ENCODE measurements around the gene ATP9A. TPM values are rescaled to one million over a fixed set of nuclear protein-coding genes. Genes with fewer than 3 reads are reported as not detected.
"Not testable (repeated sequence)": the region's sequence is repeated elsewhere in the genome, so short reads cannot be mapped to it uniquely, and the experiment has no call there.

Gene ATP9A
- total RNA-seq, 1 experiment from 2014 or later = 0.20 TPM

DNA sequence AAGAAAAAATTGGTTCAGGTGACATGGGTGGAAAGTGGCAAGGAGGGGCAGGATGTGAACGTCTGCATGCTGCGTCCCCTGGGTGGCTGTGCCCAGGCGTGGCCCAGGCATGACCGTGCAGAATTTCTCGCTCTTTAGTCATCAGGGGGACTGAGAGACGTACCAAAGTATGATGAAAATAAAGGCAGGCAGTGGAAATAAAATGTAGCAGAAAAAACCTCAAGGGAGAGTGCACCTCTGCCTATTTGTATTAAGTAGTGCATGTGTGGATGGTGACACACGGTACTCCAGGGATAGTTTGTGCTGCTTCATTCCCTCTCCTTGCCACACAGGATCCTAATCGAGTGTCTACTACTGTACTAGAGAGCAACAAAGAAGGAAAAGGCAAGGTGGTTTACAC is 81.1 kb downstream of the ATP9A start:
- Histone ChIP-seq H3K36me3 (no peaks in the 10 kb centered on the region), H3K27ac (no peak overlapping the region), H3K9me3 (replicated peaks) (no peaks in the 10 kb centered on the region), H3K4me3 (no peak overlapping the region), H3K4me1 (no peaks in the 10 kb centered on the region), H3K27me3 (no peaks in the 10 kb centered on the region)
- DNase-seq = no peak

DNA sequence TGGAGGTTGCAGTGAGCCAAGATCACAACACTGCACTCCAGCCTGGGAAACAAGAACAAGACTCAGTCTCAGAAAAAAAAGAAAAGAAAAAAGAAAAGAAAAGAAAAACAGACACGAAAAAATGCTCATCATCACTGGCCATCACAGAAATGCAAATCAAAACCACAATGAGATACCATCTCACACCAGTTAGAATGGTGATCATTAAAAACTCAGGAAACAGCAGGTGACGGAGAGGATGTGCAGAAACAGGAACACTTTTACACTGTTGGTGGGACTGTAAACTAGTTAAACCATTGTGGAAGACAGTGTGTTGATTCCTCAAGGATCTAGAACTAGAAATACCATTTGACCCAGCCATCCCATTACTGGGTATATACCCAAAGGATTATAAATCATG is 82.7 kb downstream of the ATP9A start:
- H3K9me3 ChIP-seq (replicated peaks); H3K4me3 ChIP-seq; DNase-seq; H3K27ac ChIP-seq; H3K36me3 ChIP-seq; H3K4me1 ChIP-seq; H3K27me3 ChIP-seq: not testable (repeated sequence)

DNA sequence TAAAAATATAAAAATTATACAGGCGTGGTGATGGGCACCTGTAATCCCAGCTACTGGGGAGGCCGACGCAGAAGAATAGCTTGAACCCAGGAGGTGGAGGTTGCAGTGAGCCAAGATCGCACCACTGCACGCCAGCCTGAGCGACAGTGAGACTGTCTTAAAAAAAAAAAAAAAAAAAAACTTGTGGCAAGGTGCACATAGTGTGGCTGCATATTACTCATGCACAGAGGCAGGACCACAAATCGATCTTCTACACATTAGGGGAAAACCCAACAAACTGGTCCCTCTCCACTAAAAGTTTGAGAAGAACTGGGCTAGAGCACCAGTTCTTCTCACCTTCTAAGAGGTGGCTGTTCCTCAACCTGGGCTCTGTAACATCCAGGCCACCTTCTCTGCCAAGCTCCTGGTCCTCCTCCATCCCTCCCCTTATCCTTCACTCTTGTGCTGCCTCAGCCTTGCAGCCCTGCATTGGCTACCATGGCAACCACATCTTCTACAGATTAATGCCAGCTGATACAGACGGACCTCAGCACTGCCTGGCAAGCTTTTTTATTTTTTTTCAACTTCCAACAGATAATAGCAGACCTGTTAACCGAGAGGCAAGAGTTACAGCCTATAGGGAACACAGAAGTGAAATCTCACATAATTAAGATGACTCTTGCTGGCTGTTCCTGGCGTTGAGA is 88.0 kb downstream of the ATP9A start:
- no peak for DNase-seq
- Histone ChIP-seq H3K36me3 (no peaks in the 10 kb centered on the region), H3K27ac (no peak overlapping the region), H3K4me3 (no peak overlapping the region), H3K4me1 (no peaks in the 10 kb centered on the region), H3K27me3 (peaks cover 12% of the 10 kb centered on the region), H3K9me3 (replicated peaks) (no peaks in the 10 kb centered on the region)

DNA sequence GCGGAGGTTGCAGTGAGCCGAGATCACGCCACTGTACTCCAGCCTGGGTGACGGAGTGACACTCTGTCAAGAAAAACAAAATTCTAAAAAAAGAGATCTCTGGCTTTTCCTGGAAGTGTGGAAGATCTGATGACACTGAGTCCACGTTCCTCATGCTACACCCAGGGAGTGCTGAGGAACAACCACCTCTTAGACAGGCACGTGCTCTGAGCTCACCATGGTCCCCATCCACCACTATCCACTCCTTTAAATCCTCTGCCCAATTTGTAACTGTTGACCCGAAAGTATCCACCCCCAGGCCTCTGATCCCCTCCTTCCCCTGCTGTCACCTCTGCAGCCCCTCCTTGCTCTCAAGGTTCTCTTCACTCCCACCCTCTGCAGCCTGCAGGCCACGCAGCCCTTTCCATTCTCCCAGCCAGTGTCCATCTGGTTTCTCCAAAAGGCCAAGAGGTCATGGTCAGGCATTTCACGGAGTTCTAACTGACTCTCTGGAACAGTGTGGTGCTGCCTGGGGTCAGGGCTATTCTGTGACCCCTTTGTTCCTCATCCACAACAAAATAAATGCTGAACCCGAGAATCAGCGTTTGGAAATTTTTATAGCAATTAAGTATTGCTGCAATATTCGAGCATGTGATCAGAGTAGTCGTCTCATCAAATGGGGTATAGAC is 88.8 kb downstream of the ATP9A start:
- H3K9me3 ChIP-seq (replicated peaks) = no peaks in the 10 kb centered on the region
- no peaks in the 10 kb centered on the region for H3K36me3 ChIP-seq
- H3K27ac ChIP-seq = no peak overlapping the region
- H3K4me1 ChIP-seq = no peaks in the 10 kb centered on the region
- DNase-seq = no peak
- peaks cover 12% of the 10 kb centered on the region for H3K27me3 ChIP-seq
- H3K4me3 ChIP-seq = no peak overlapping the region

DNA sequence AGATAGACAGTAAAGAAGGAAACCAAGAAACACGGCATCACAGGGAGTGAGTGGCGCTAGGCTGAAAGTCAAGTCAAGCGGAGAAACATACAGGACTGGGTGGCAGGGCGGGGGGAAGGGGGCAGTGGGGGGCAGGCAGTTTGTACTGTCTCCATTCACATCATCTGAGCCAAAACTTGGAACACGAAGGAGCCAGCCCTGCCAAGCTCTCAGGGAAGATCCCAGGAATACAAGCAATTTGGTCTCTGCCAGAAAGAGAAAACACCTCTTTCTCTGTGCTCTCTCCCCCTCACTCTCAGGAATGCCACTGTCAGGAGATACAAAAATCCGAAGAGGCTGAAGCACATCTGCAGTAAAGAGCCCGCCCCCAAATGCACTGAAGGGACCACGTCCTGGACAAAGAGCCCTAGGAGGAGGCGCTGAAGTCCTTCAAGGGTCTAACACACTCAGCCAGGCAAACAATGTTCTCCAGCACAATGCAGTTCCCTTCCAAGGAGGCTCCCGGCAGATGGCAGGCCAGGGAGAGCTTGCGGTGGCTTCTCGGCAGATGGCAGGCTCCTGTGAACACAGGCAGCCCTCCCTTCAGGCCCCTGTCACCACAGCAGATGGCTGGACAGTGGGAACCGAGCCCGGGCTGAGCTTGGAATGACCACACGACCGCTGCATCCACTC is 90.0 kb downstream of the ATP9A start:
- DNase-seq = no peak
- no peak overlapping the region for H3K4me3 ChIP-seq
- no peak overlapping the region for H3K27ac ChIP-seq

DNA sequence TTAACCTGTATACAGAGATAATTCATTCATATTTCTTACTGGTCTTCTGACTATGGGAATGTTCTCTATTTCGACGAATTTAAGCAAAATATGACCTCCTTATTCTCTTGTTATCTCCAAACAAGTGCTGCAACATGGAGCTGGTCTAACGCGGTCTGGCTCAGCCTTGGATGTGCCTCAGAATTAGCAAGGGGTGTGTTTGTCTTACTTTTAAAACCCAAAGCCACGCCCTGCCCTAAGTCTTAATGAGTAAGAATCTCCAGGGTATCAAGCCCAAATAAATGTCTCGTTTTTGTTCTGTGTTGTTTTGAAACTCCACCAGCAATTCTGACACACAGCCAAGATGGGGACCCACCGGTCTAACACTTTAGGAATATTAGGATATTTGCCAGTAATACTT is 99.2 kb downstream of the ATP9A start:
- Histone ChIP-seq H3K4me1 (no peaks in the 10 kb centered on the region), H3K9me3 (replicated peaks) (no peaks in the 10 kb centered on the region), H3K36me3 (no peaks in the 10 kb centered on the region), H3K27ac (no peak overlapping the region), H3K4me3 (no peak overlapping the region), H3K27me3 (peaks cover 17% of the 10 kb centered on the region)
- DNase-seq = no peak

More for the DNA sequence above, 90.0 kb downstream of the ATP9A start:
- no peaks in the 10 kb centered on the region for H3K9me3 ChIP-seq (replicated peaks)
- no peaks in the 10 kb centered on the region for H3K36me3 ChIP-seq
- no peaks in the 10 kb centered on the region for H3K4me1 ChIP-seq
- peaks cover 12% of the 10 kb centered on the region for H3K27me3 ChIP-seq

DNA sequence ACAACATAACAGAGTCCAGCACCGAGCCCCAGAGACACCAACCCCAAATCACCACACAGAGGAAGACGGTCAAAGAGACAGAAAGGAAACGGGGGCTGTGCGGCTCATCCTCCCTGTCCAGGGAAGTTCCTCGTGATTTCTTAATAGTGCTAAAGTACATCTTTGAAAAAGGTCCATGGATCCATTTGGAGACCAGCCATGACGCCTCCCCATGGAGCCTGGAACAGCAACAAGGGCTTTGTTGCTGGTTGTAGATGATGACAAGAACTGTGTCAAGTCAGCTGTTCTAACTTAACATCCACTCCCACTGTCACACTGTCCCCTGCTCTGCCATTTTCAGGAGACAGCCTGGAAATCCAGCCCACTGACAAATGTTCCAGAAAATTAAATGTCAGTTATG is 99.7 kb downstream of the ATP9A start:
- Histone ChIP-seq H3K4me3 (no peak overlapping the region), H3K9me3 (replicated peaks) (no peaks in the 10 kb centered on the region), H3K36me3 (no peaks in the 10 kb centered on the region)

DNA sequence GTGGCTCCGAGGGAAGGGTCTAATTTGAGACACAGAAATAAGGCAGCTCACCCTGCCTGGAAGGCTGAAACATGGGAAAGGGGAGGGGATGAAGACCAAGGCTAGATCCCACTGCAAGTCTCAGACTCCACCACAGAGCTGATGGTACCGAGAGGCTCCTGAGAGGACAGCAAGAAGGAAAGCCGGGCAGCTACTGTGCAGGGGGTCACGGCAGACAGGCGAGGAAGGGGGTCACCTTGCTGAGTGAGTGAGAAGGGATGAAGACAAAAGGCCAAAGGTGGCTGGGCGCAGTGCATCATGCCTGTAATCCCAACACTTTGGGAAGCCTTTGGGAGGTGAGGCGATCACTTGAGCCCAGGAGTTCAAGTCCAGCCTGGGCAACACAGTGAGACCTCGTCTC is 100.7 kb downstream of the ATP9A start:
- no peaks in the 10 kb centered on the region for H3K36me3 ChIP-seq
- H3K4me3 ChIP-seq = no peak overlapping the region
- no peaks in the 10 kb centered on the region for H3K4me1 ChIP-seq
- no peak for DNase-seq
- peaks cover 14% of the 10 kb centered on the region for H3K27me3 ChIP-seq
- H3K27ac ChIP-seq = no peak overlapping the region
- H3K9me3 ChIP-seq (replicated peaks) = no peaks in the 10 kb centered on the region

More for the DNA sequence above, 99.7 kb downstream of the ATP9A start:
- no peaks in the 10 kb centered on the region for H3K4me1 ChIP-seq
- DNase-seq = no peak
- H3K27ac ChIP-seq = no peak overlapping the region
- peaks cover 17% of the 10 kb centered on the region for H3K27me3 ChIP-seq

DNA sequence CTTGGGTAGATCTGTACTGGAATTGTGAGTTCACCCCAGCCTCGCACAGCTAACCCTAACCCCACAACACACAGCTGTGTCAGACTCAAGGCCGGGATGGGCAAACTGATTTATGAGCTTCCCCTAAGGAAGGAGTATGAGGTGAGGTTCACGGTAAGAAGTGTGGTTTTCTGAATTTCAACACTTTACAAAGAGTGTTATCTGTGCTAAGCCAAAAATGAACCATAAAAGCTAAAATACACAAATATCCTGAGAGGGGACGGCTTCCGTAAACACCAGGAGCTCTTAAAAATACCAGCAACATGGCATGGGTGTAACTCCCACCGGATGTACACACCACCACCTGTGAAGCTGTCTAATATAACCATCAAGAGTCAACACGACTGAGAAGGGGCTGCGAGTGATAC is 101.2 kb downstream of the ATP9A start:
- DNase-seq = no peak
- Histone ChIP-seq H3K4me3 (no peak overlapping the region), H3K27me3 (peaks cover 16% of the 10 kb centered on the region), H3K4me1 (no peaks in the 10 kb centered on the region), H3K27ac (no peak overlapping the region), H3K36me3 (no peaks in the 10 kb centered on the region), H3K9me3 (replicated peaks) (no peaks in the 10 kb centered on the region)

DNA sequence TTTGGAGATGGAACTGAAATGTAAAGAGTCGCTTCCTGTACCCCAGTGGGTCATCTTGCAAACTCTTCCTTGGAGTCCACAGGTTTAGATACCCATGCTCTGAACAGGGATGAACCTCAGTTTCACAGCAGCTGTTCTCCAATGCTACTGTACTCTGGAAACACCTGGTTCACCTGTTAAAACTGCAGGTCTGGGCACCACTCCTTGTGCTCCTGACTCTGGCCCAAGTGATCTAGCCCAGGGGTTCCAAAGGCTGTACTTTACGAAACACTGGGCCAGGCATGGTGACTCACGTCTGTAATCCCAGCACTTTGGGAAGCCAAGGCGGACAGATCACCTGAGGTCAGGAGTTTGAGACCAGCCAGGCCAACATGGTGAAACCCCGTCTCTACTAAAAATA is 102.1 kb downstream of the ATP9A start:
- no peaks in the 10 kb centered on the region for H3K4me1 ChIP-seq
- H3K36me3 ChIP-seq = no peaks in the 10 kb centered on the region
- H3K27me3 ChIP-seq = peaks cover 21% of the 10 kb centered on the region
- no peaks in the 10 kb centered on the region; the same call in 1 of the 2 replicates for H3K9me3 ChIP-seq (replicated peaks)
- no peak overlapping the region for H3K4me3 ChIP-seq
- DNase-seq = no peak
- no peak overlapping the region for H3K27ac ChIP-seq

DNA sequence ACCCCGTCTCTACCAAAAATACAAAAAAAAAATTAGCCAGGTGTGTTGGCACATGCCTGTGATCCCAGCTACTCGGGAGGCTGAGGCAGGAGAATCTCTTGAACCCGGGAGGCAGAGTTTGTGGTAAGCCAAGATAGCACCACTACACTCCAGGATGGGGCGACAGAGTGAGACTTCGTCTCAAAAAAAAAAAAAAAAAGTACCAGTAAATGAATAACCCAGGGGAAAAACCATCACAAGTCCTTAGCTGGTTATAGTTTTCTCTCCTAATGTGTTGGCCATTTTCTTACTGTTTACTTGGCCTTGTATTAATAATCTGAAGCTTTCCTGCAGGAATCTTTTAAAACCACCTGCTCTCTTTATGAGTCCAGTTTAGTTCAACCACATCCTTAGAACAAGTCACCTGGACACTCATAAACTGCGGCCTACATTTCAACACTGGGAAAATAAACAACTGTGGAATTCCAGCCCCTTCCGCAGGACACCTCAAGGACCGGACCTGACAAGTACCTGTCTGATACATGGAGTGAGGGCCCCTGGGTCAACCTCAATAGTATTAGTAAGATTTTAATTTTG is 102.6 kb downstream of the ATP9A start:
- H3K36me3 ChIP-seq = no peaks in the 10 kb centered on the region
- peaks cover 21% of the 10 kb centered on the region for H3K27me3 ChIP-seq
- no peak overlapping the region for H3K4me3 ChIP-seq
- no peak overlapping the region for H3K27ac ChIP-seq
- H3K9me3 ChIP-seq (replicated peaks) = no peaks in the 10 kb centered on the region; the same call in 1 of the 2 replicates
- DNase-seq = no peak
- H3K4me1 ChIP-seq = no peaks in the 10 kb centered on the region

DNA sequence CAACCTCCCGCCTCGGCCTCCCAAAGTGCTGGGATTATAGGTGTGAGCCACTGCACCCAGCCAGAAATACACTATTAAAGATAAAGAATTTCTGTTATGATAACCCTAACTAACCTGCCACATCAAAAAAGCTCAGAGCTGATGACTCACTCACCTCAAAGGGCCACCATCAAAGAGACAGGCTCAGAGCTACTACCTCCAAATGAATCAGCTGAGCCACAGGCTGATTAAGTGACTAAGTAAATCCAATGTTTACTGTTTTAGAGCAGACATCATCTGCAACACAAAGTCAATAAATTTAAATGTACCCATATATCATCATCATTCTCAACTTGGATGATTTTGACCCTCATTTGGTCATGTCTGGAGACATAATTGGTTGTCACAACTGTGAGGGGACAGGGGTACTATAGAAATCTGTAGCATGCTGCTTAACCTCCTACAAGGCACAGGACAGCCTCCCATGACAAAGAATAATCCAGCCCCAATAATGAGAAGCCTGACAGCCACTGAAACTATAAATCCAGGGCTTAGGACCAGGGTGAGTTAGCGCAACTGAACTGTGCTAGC is 106.5 kb downstream of the ATP9A start:
- no peaks in the 10 kb centered on the region; the same call in 1 of the 2 replicates for H3K9me3 ChIP-seq (replicated peaks)
- no peak for DNase-seq
- no peaks in the 10 kb centered on the region for H3K4me1 ChIP-seq
- no peak overlapping the region for H3K27ac ChIP-seq
- peaks cover 38% of the 10 kb centered on the region for H3K27me3 ChIP-seq
- H3K36me3 ChIP-seq = no peaks in the 10 kb centered on the region
- H3K4me3 ChIP-seq = no peak overlapping the region

DNA sequence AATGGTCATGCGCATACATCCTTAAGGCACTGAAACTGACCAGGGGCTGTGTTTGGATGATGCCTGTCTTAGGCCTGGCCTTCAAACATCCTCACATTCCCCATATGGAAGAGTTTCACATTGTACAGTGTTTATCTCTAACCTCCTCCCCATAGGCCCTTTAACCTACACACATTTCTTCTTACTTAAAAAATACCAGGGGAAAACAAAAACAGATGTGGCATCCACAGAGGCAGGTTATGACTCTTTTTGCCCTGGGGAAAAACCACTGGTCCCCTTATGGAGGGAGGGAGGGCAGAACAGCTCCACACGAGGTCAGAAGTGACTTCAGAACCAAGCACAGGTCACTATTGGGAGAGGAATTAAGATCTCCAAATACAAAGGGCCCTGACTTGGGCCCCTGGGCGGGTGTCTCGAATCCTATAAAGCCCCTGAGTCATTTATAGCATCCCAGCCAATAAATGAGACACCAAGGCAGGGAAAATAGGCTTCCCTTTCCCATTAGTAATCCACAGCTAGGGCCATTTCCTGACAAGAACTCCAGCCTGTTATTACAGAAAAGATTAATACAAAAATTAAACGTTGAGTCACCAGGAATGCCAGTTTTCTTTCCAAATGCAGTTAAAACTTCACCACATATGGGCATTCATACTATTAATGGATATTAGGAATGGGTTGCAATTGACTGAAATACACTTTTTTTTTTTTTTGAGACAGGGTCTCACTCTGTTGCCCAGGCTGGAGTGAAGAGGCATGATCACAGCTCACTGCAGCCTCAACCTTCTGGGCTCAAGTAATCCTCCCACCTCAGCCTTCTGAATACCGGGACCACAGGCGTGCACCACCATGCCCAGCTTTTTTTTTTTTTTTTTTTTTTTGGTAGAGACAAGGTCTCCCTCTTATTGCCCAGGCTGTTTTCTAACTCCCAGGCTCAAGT is 107.2 kb downstream of the ATP9A start:
- Histone ChIP-seq H3K27ac (no peak overlapping the region), H3K36me3 (no peaks in the 10 kb centered on the region), H3K4me1 (no peaks in the 10 kb centered on the region), H3K27me3 (peaks cover 40% of the 10 kb centered on the region), H3K4me3 (no peak overlapping the region), H3K9me3 (replicated peaks) (no peaks in the 10 kb centered on the region; the same call in 1 of the 2 replicates)
- no peak for DNase-seq

DNA sequence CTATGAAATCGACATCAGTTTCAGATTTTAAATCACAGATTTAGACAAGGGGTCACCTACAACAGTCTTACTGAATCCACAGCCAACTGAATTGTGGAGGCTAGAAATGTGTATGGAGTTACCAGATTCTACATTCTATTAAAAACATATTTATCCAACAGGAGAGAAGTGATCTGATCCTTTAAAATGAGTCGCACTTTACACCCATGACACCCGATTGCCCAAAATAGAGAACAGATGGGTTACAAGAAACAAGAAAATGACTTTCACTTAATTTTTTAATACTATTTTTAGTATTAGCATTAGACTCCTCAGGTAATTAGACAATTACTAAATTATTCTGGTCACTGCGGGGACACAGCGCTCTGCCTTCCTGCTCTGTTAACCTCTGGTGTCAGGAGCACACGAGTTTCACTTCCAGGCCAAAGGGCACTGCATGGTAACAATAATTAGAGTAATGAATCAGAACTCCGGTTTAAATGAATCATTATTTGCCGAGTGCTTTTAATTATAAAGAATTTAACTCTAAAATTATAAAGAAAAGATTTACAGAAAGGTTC is 108.6 kb downstream of the ATP9A start:
- H3K27ac ChIP-seq = no peak overlapping the region
- no peaks in the 10 kb centered on the region for H3K4me1 ChIP-seq
- no peaks in the 10 kb centered on the region; the same call in 1 of the 2 replicates for H3K9me3 ChIP-seq (replicated peaks)
- H3K4me3 ChIP-seq = no peak overlapping the region
- no peak for DNase-seq
- peaks cover 46% of the 10 kb centered on the region for H3K27me3 ChIP-seq
- H3K36me3 ChIP-seq = no peaks in the 10 kb centered on the region
